Measurements from ENCODE around the gene FZR1. TPM values are rescaled to one million over a fixed set of nuclear protein-coding genes. Genes with fewer than 3 reads are reported as not detected.

The FZR1 gene
- total and polyA plus RNA-seq, 2 of the 8 experiments (the other 6 are each of a cell fraction or from before 2014, with no cell fraction given) = 21.6 to 35.5 TPM

DNA sequence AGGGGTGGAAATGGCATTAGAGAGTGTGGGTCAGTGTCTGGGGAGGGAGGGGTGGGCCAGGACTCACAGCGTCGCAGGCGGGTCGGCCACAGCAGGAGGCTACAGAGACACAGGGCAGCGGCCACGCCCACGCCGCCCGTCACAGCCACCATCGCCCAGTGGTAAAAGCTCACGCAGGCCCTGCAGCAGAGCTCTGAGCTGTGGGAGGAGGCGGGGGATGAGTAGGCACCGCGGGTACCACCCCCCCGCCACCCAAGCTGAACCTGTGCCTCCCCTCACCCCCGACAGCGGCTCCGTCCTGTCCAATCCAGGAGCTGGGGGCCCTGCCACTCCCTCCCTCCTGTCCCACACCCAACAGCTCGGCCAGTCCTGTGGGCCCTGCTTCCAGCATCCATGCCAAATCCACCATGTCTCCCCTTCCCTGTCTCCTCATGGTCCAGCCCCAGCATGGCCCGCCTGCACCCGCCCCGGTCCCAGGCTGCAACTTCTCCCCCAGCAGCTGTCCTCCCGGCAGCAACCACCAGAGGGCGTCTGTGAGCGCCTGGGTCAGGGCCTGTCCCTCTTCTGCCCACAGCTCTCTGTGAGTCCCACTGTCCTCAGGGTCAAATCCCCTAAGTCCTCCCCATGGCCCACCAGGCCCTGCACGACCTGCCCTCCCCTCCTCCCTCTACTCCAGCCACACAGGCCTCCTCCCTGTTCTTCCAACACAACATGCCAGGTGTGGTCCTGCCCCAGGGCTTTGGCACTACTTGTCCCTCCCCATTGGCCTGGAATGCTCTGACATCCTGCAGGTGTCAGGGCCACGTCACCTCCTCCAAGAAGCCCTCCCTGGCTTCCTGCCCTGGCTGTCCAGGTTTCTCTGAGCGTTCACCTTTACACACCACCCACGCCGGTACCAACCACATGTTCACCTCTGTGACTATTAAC is 38.9 kb downstream of the FZR1 start:
- Histone ChIP-seq H3K4me2 (ENCODE audit: insufficient read depth in 1 of 2, low read depth in 2 of 2, low read length in 2 of 2) (no peak overlapping the region), H3K23ac (ENCODE audit: insufficient read length) (no peak overlapping the region), H3K36me3 (ENCODE audit: control insufficient read depth in 2 of 4, insufficient read depth in 4 of 4, low read length in 3 of 4) (peaks cover 0 to 5% (median 1%) of the 10 kb centered on the region in 4 experiments; a peak in 2 of 8 replicates), H3K23me2 (ENCODE audit: low read depth, low read length) (no peaks in the 10 kb centered on the region), H3K4ac (replicated peaks; ENCODE audit: insufficient read length, low read depth, low read length) (no peak overlapping the region), H2BK15ac (ENCODE audit: low read length) (no peak overlapping the region), H2BK5ac (ENCODE audit: low read depth, low read length) (no peak overlapping the region), H4K91ac (replicated peaks; ENCODE audit: insufficient read length, low read length) (no peak overlapping the region), H4K20me1 (replicated peaks in 1 of 2; ENCODE audit: control insufficient read depth in 1 of 2, insufficient read depth in 2 of 2, low read length in 2 of 2) (peaks cover 8 to 20% of the 10 kb centered on the region in 2 experiments), H3K9me3 (ENCODE audit: insufficient read depth in 2 of 2, low read depth in 1 of 2, low read length in 1 of 2) (no peaks in the 10 kb centered on the region), H4K8ac (ENCODE audit: extremely low read depth, insufficient read depth, low read length) (peak overlapping the region; percentile 71), H3K79me1 (ENCODE audit: low read depth, low read length) (no peaks in the 10 kb centered on the region), H3K56ac (replicated peaks; ENCODE audit: insufficient read length, low read depth, low read length) (no peak overlapping the region), H3K9ac (replicated peaks in 1 of 4; ENCODE audit: extremely low read depth in 1 of 4, low read depth in 3 of 4, low read length in 3 of 4) (no peak overlapping the region), H3K4me1 (replicated peaks in 1 of 4; ENCODE audit: control insufficient read depth in 3 of 4, insufficient read depth in 4 of 4, low read length in 3 of 4) (no peaks in the 10 kb centered on the region), H3K27me3 (replicated peaks in 1 of 4; ENCODE audit: control insufficient read depth in 3 of 4, extremely low read depth in 1 of 4, insufficient read depth in 3 of 4, low read length in 3 of 4) (no peaks in the 10 kb centered on the region), H3K18ac (ENCODE audit: extremely low read depth, low read length) (peak overlapping the region; percentile 48; the same call in 1 of the 2 replicates), H3K27ac (ENCODE audit: low read depth, low read length) (no peak overlapping the region), H2BK120ac (replicated peaks; ENCODE audit: low read depth, low read length) (no peak overlapping the region), H2BK20ac (ENCODE audit: low read length) (no peak overlapping the region), H3K4me3 (ENCODE audit: extremely low read depth in 1 of 4, insufficient read depth in 2 of 4, low read depth in 3 of 4, low read length in 4 of 4) (no peak overlapping the region), H3K14ac (ENCODE audit: insufficient read length) (no peak overlapping the region), H2AK5ac (ENCODE audit: low read depth, low read length) (no peak overlapping the region), H2BK12ac (ENCODE audit: low read depth, low read length) (no peak overlapping the region), H3K79me2 (ENCODE audit: control insufficient read depth in 1 of 2, insufficient read depth in 2 of 2, low read length in 2 of 2) (no peaks in the 10 kb centered on the region), H2AFZ (ENCODE audit: low read length) (no peak overlapping the region), H4K5ac (ENCODE audit: insufficient read length, low read depth, low read length) (no peak overlapping the region)
- CTCF ChIA-PET (ENCODE audit: partially characterized antibody) = interaction anchor here (0.6 to 7.5 kb wide), 25 partner anchors 11 to 258 kb away, joined by 3 to 66 read pairs (median 4); partner anchors contain the start of genes GIPC3, MFSD12 and PIP5K1C
- POLR2A ChIA-PET (ENCODE audit: partially characterized antibody) = interaction anchor here (1.1 to 2.6 kb wide), 10 partner anchors 8 to 46 kb away, joined by 3 to 8 read pairs (median 3); partner anchors contain the start of genes HMG20B and MFSD12
- 66% methylated on average over 24 of the region's 30 CpGs; no CpG with 5 or more reads in 1 of the 2 experiments for WGBS, 2 experiments (ENCODE audit: extremely low coverage in 1 of 2, insufficient coverage in 1 of 2, insufficient read length in 1 of 2, insufficient replicate concordance in 2 of 2, low coverage in 1 of 2, low lambda C conversion rate in 2 of 2, missing lambda C conversion rate in 1 of 2)
- DNase-seq (ENCODE audit: low read depth in 1 of 2, low spot score in 2 of 2) = peak in 1 of 2 experiments; percentile 100
- FAIRE-seq = no peak
- no peak for TF ChIP-seq JUN (IDR thresholded peaks at IDR 0.05; ENCODE audit: low read depth, low read length)
- no peak for TF ChIP-seq SUZ12 (IDR thresholded peaks at IDR 0.05; ENCODE audit: low read length)
- TF ChIP-seq RFX5 (IDR thresholded peaks at IDR 0.05; ENCODE audit: borderline replicate concordance, low read depth, low read length) = no peak
- TF ChIP-seq, protein P1, sequence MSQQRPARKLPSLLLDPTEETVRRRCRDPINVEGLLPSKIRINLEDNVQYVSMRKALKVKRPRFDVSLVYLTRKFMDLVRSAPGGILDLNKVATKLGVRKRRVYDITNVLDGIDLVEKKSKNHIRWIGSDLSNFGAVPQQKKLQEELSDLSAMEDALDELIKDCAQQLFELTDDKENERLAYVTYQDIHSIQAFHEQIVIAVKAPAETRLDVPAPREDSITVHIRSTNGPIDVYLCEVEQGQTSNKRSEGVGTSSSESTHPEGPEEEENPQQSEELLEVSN (IDR thresholded peaks at IDR 0.05) = no peak
- no peak for TF ChIP-seq BRCA1 (IDR thresholded peaks at IDR 0.05; ENCODE audit: low read depth, low read length)
- peak; percentile 67; the same call in 1 of the 2 replicates for TF ChIP-seq GABPA (IDR thresholded peaks at IDR 0.05; ENCODE audit: borderline replicate concordance, insufficient read depth, low read length)
